HG02970 (cell line): ENCODE measurements around the gene HGS.
"Not testable (repeated sequence)": the region's sequence is repeated elsewhere in the genome, so short reads cannot be mapped to it uniquely, and the experiment has no call there.

Experiments used
- ATAC-seq: cut with Tn5 transposase; IDR thresholded peaks from one replicate; pipeline ENCODE4 v1.9.1; 2021; ENCODE audit warnings: mild to moderate bottlenecking, moderate library complexity, moderate number of reproducible peaks; ENCODE audit not compliant: unreplicated experiment, low FRiP score

Gene HGS

DNA sequence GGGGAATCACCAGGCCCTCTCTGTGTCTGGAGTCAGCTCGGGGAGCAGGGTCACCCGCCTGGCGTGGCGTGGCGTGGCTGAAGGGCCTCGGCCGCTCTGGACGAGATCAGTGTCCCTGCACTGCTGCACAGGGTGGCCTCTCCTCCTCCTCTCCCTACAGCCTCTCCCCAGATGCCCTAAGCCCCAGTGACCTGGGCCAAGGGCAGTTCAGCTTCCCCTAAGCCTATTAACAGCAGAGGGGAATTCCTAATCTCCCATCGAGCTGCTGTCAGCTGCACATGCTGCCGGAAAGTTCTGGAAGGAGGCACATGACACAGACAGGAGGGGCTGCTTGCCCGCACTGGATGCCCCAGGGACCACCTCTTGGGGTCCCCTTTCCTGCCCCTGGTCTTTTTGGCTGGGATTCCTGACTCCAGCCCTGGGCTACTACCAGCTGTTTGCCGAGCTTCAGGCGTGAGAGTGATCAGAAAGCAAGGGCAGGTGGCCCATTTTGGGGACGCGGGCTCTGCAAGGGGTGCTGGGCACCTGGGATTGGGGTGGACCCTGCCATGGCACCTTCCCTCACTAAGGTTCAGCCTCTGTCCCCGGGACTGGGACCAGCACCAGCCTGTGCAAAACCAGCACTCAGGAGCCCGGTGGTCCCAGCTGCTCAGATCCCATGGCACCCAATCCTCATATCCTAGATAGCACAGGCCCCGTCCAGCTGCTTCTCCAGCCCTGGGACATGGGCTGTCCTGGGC is 28.3 kb upstream of the HGS start:
- no peak for ATAC-seq

DNA sequence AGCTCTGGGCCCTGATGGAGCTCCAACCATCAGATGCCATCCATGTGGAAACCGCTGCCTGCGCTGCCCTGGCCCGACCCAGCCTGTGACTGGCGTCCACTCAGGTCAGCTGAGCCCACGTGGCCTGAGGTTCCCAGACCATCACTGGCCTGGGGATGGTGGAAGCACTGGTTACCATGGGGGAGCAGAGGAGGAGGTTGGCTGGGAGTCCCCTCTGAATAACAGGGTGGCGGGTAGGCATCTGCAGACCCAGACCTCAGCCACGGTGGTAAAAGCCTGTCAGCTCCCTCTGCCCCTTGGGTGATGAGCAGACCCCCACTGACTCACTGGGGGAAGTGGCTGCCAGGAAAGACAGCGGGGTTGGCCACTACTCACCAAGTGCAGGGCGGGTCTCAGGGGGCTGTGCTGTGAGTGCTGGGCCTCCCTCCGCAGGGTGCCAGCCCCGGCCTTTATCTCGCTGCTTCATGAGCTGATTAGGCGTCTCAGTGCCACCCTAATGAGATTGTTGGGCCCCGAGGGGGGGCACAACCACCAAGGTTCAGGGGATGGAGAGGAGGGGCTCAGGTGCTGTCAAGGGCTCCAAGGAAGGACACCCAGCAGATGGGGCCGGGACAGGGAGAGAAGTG is 27.6 kb upstream of the HGS start, which contains the start of gene PDE6G:
PDE6G (minus strand) TSS at position 425 of the 626 bp plus-strand sequence. CDS start 3,237 bp downstream, outside the sequence.
- ATAC-seq = no peak

GRCh38 chr17:81656835-81657234 is 27.0 kb upstream of the HGS start:
- ATAC-seq = no peak

GRCh38 chr17:81659038-81659437 is 24.8 kb upstream of the HGS start:
- no peak for ATAC-seq

GRCh38 chr17:81660441-81660840 is 23.4 kb upstream of the HGS start:
- ATAC-seq = no peak

- no peak for ATAC-seq
Measured at GRCh38 chr17:81662002-81662401, 21.8 kb upstream of the HGS start.

DNA sequence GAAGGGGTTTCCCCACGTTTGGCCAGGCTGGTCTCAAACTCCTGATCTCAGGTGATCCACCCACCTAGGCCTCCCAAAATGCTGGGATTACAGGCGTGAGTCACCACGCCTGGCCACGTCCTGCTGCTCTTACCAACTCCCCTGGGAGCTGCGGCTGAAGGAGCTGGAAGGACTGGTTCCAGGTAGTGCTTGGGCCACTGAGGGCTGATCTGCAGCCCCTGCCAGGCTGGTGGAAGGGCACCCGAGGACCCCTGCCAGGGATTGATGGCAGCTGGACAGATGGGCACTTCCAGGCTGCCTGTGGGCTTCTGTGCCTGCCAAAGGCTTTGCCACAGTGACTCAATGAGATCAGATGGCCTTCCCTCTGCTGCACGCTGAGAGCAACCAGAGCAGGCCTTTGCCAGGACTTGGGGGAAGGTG is 19.8 kb upstream of the HGS start:
- ATAC-seq = no peak

- ATAC-seq = no peak
Measured at GRCh38 chr17:81665205-81666091, 18.4 kb upstream of the HGS start.

DNA sequence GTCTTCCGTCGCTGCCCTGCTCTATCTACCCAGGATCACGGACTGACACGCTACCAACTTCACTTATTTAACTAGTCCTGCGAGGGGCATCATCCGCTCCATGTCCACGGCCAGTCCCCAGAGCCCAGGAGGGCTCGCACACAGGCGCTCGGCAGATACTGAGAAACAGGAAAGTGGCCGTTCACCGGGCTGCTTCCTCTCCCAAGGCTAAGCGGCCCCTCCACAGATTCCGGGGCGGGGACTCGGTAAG is 17.8 kb upstream of the HGS start:
- ATAC-seq = no peak

DNA sequence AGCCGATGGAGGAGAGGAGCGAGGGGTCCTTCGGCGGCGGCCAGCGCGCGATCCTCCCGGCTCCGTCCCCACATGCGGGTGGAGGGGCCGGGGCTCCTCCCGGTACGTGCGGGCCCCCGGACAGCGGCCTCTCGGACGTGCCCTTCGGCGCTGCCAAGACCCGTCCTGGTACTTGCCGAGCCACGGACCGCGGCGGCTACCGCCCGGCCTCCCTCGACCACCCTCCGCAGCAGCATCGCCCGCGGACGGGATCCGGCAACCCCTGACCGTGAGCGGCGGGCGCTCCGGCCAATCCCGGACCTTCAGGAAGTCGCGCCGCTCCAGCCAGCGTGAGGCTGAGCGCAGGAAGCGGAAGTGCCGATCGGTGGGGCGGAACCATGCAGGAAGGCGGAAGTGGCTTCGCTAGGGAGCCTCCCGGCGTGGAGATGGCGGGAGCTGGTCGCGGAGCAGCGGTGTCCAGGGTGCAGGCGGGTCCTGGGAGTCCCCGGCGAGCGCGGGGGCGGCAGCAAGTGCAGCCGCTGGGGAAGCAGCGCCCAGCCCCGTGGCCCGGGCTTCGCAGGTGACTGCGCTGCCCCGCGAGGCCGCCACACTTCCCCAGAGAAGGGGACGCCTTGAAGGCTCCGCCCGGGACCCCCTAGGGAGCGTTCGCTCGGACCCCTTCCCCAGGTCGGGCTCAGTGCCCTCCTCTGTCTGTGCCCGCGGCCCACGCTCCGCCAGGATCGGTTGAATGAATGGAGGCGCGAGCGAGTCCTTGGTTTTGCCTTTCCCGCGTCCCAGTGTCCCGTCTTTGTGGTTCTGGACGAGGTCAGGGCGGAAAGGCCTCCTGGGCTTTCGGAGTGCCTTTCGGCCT is 17.2 kb upstream of the HGS start, which contains the start of the genes CCDC137 and OXLD1:
CCDC137 (plus strand) TSS at position 396 of the 850 bp plus-strand sequence; CDS start at position 426, 30 bp downstream.
OXLD1 (minus strand) TSS at position 264 of the 850 bp plus-strand sequence; CDS start at position 236, 28 bp downstream.
- ATAC-seq = peak; percentile 86

GRCh38 chr17:81667754-81668153 is 16.1 kb upstream of the HGS start:
- no peak for ATAC-seq

DNA sequence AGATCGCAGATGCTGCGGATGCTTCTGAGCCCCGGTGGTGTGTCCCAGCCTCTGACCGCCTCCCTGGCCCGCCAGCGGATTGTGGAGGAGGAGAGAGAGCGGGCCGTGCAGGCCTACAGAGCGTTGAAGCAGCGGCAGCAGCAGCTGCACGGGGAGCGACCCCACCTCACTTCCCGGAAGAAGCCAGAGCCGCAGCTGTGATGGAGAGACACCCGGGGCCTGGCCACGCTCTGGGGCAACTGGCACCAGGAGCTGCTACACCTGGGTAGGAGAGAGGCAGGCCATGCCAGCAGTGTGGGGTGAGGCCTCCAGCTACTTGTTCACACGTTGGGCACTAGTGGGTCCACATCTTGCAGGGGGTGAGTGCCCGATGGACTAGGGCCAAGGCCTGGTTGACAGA is 11.3 kb upstream of the HGS start:
- ATAC-seq = no peak

GRCh38 chr17:81672954-81673353 is 10.9 kb upstream of the HGS start:
- ATAC-seq = no peak

GRCh38 chr17:81673561-81674258 is 10.1 kb upstream of the HGS start:
- no peak for ATAC-seq

DNA sequence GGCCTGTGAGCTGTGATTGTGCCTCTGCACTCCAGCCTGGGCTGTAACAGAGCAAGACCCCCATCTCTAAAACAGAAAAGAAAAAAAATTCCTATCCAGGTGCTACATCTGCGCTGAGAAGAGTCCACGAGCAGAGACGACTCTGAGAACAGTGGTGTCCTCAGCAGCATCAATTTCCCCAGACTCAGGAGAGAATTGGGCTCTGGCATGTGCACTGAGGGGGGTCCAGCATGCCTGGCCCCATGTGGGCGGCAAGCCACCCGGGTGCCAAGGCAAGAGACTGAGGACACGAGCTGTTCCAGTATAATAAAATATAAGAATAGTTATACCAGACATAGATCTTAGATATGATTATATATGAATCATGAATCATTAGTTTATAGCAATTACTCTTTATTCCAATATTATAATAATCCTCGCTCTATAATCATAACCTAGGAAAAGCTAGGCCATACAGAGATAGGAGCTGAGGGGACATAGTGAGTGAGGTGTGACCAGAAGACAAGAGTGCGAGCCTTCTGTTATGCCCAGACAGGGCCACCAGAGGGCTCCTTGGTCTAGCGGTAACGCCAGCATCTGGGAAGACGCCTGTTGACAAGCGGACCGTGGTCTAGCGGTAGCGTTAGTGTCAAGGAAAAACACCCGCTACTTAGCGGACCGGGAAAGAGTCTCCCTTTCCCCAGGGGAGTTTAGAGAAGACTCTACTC is 8.1 kb upstream of the HGS start:
- ATAC-seq = not testable (repeated sequence)

DNA sequence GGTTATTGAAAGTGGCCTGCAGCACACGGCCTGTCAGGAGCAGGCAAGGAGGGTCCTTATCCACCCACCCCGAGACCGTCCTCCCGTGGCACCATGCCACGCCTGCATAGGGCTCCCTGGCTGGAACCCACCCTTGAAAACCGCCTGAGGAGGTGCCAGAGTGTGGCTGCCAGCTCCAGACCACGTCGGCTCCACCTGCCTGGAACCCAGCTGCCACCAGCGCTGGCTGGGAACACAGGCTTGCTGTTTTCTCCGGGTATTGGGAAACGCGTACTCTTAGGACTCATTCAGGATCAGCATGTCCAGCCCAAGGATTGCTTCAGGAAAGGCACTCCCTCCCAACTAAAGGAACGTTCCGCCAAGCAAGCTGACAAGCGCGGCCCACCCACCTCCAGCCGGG is 6.9 kb upstream of the HGS start:
- no peak for ATAC-seq

DNA sequence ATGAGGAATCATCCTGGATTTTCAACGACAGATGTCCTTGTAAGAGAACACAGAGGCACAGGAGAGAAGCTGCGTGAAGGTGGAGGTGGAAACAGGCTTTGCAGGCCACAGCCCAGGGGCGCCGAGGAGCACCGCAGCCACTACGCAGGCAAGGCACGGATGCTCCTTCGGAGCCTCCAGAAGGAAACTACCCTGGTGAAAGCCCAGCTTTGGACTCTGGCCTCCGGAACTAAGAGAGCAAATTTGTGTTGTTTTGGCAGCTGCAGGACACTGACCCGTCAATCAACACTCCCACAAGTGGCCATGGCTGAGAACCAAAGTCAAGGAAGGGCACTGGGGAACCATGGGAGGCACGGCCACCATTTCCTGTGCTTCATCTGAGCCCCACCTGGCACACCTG is 3.7 kb upstream of the HGS start:
- ATAC-seq = no peak

- ATAC-seq = no peak
Measured at GRCh38 chr17:81681672-81682071, 2.1 kb upstream of the HGS start.

DNA sequence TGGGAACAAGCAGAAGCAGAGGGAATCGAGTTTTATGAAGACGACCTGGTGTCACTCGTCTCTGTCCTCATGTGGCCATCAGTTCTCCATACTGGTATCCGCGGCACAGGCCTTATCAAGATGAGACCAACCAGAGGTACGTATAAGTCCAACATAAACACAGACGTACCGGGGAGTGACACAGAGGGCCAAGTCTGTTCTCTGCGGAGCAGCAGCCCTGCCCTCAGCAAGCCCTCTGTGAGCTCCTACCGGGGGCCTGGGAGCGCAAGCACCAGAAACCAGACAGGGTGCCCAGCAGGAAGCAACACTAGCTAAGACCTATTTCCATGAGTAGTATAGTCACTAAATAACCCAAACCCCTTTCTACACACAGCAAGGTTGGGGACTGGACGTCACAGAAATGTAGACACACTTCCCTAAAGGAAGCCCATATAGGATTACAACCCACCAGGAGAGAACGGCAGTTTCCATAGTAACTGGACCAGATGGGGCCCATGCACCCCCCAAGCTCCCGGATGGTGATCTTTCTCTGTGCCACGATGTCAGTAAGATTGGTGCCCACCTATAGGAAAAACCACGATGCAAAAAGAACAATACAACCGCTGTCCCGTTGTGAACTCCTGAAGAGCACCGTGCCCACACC is 1.1 kb upstream of the HGS start:
- ATAC-seq = no peak
